ENCODE measurements around the gene ATP1A2.

DNA sequence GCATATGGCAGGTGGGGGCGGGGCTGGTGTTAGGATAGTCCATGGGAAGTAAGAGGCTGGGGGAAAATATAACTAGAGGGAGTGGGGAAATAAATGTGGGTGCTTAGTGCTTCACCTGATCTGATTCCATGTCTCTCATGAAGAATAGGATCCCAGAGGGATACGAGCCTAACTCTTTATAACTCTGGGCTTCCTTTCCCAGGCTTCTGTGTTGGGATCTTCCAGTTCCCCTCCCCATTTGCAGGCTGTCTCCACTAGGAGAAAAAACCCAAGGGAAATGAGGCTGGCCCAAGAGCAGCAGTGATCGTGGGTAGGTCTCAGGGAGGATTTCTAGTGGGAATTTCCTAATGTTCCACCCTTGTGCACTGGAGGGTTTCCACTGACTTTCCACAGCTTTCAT is 32.6 kb upstream of the ATP1A2 start:
- TF ChIP-seq, protein P1, sequence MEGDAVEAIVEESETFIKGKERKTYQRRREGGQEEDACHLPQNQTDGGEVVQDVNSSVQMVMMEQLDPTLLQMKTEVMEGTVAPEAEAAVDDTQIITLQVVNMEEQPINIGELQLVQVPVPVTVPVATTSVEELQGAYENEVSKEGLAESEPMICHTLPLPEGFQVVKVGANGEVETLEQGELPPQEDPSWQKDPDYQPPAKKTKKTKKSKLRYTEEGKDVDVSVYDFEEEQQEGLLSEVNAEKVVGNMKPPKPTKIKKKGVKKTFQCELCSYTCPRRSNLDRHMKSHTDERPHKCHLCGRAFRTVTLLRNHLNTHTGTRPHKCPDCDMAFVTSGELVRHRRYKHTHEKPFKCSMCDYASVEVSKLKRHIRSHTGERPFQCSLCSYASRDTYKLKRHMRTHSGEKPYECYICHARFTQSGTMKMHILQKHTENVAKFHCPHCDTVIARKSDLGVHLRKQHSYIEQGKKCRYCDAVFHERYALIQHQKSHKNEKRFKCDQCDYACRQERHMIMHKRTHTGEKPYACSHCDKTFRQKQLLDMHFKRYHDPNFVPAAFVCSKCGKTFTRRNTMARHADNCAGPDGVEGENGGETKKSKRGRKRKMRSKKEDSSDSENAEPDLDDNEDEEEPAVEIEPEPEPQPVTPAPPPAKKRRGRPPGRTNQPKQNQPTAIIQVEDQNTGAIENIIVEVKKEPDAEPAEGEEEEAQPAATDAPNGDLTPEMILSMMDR (IDR thresholded peaks at IDR 0.05) = no peak
- no peak for TF ChIP-seq SIN3A (IDR thresholded peaks at IDR 0.05; ENCODE audit: borderline replicate concordance, insufficient read depth, low read depth, low read length)

All from Panc1 (cell line).